ENCODE measurements around the gene CPSF3.

Gene CPSF3

GRCh38 chr2:9401646-9402371 lies 21.6 kb upstream of the CPSF3 start:
- ChIA-PET POLR2A (no interaction called here), CTCF (interaction anchor here (0.6 kb wide), 1 partner anchor 406 kb away, joined by 3 read pairs; no protein-coding TSS in a partner anchor)
- Histone ChIP-seq H3K36me3 (ENCODE audit: control insufficient read depth in 2 of 2, insufficient read depth in 1 of 2, low read length in 2 of 2) (peaks cover 0 to 48% of the 10 kb centered on the region in 2 experiments), H3K27ac (ENCODE audit: extremely low read depth, low read depth, low read length) (no peak overlapping the region; the same call in 1 of the 2 replicates), H3K4me1 (ENCODE audit: control insufficient read depth, insufficient read depth, low read length) (no peaks in the 10 kb centered on the region), H3K9me3 (ENCODE audit: control insufficient read depth, insufficient read depth, low read depth, low read length) (no peaks in the 10 kb centered on the region), H3K4me3 (ENCODE audit: low read depth, low read length) (no peak overlapping the region)
- TF ChIP-seq ZFHX2 (tag by site-specific recombination; conservative IDR thresholded peaks at IDR 0.05), result no peak

- no peak for TF ChIP-seq ZNF600 (tag by site-specific recombination; IDR thresholded peaks at IDR 0.05)
- TF ChIP-seq PRDM10 (tag by site-specific recombination; IDR thresholded peaks at IDR 0.05), result no peak
- TF ChIP-seq ZNF747 (tag by site-specific recombination; IDR thresholded peaks at IDR 0.05), result no peak
- TF ChIP-seq ZNF513 (tag by site-specific recombination; IDR thresholded peaks at IDR 0.05), result no peak
- TF ChIP-seq ZNF292 (tag by site-specific recombination; IDR thresholded peaks at IDR 0.05; ENCODE audit: borderline replicate concordance, low read depth), result no peak
- TF ChIP-seq OSR2 (tag by site-specific recombination; IDR thresholded peaks at IDR 0.05), result no peak
- no peak for TF ChIP-seq ZNF157 (tag by site-specific recombination; IDR thresholded peaks at IDR 0.05)
- TF ChIP-seq SCRT2 (tag by site-specific recombination; IDR thresholded peaks at IDR 0.05), result no peak
- no peak for TF ChIP-seq ZNF707 (tag by site-specific recombination; IDR thresholded peaks at IDR 0.05)
- TF ChIP-seq ZXDB (tag by site-specific recombination; IDR thresholded peaks at IDR 0.05), result no peak
- TF ChIP-seq HOXD13 (CRISPR knock-in tag; IDR thresholded peaks at IDR 0.05; ENCODE audit: borderline replicate concordance), result no peak
- TF ChIP-seq ZNF610 (tag by site-specific recombination; IDR thresholded peaks at IDR 0.05; ENCODE audit: borderline replicate concordance), result no peak
- no peak for TF ChIP-seq ZBTB6 (tag by site-specific recombination; IDR thresholded peaks at IDR 0.05)
- H3K4me1 ChIP-seq (ENCODE audit: control insufficient read depth, insufficient read depth, low read length), result no peaks in the 10 kb centered on the region
- ChIA-PET POLR2A (no interaction called here), CTCF (no interaction called here)
- peaks cover 0 to 61% of the 10 kb centered on the region in 2 experiments for H3K36me3 ChIP-seq (ENCODE audit: control insufficient read depth in 2 of 2, insufficient read depth in 1 of 2, low read length in 2 of 2)
- H3K4me3 ChIP-seq (ENCODE audit: low read depth, low read length), result no peak overlapping the region
- H3K9me3 ChIP-seq (ENCODE audit: control insufficient read depth, insufficient read depth, low read depth, low read length), result no peaks in the 10 kb centered on the region
- H3K27ac ChIP-seq (ENCODE audit: extremely low read depth, low read depth, low read length), result no peak overlapping the region
Measured at GRCh38 chr2:9403924-9404323, 19.5 kb upstream of the CPSF3 start.

- ChIA-PET CTCF (interaction anchor here (0.7 kb wide), 1 partner anchor 564 kb away, joined by 3 read pairs; no protein-coding TSS in a partner anchor), POLR2A (no interaction called here)
- Histone ChIP-seq H3K4me3 (ENCODE audit: low read depth, low read length) (no peak overlapping the region), H3K9me3 (ENCODE audit: control insufficient read depth, insufficient read depth, low read depth, low read length) (no peaks in the 10 kb centered on the region), H3K4me1 (ENCODE audit: control insufficient read depth, insufficient read depth, low read length) (no peaks in the 10 kb centered on the region), H3K27ac (ENCODE audit: extremely low read depth, low read depth, low read length) (no peak overlapping the region), H3K36me3 (ENCODE audit: control insufficient read depth in 2 of 2, insufficient read depth in 1 of 2, low read length in 2 of 2) (peaks cover 0 to 66% of the 10 kb centered on the region in 2 experiments)
- TF ChIP-seq ZNF843 (tag by site-specific recombination; IDR thresholded peaks at IDR 0.05) (no peak), ZNF354C (tag by site-specific recombination; IDR thresholded peaks at IDR 0.05; ENCODE audit: borderline replicate concordance, low read depth) (no peak), YY2 (tag by site-specific recombination; IDR thresholded peaks at IDR 0.05) (no peak), ZNF133 (tag by site-specific recombination; IDR thresholded peaks at IDR 0.05) (no peak), ZNF121 (tag by site-specific recombination; IDR thresholded peaks at IDR 0.05) (no peak), ZNF791 (tag by site-specific recombination; IDR thresholded peaks at IDR 0.05) (no peak), ZNF677 (tag by site-specific recombination; IDR thresholded peaks at IDR 0.05) (no peak), ZBTB21 (tag by site-specific recombination; IDR thresholded peaks at IDR 0.05) (no peak), ZNF18 (tag by site-specific recombination; IDR thresholded peaks at IDR 0.05) (no peak), ZBTB17 (tag by site-specific recombination; IDR thresholded peaks at IDR 0.05) (no peak), SCRT2 (tag by site-specific recombination; IDR thresholded peaks at IDR 0.05) (no peak)
Measured at GRCh38 chr2:9404451-9404850, 19.0 kb upstream of the CPSF3 start.
